GM18517 (cell line): Measurements from ENCODE around the gene IL11.

Experiments
- ATAC-seq: cut with Tn5 transposase; IDR thresholded peaks from one replicate; pipeline ENCODE4 v1.9.1; 2021; ENCODE audit warnings: mild to moderate bottlenecking, moderate library complexity; ENCODE audit not compliant: unreplicated experiment

IL11 gene

DNA sequence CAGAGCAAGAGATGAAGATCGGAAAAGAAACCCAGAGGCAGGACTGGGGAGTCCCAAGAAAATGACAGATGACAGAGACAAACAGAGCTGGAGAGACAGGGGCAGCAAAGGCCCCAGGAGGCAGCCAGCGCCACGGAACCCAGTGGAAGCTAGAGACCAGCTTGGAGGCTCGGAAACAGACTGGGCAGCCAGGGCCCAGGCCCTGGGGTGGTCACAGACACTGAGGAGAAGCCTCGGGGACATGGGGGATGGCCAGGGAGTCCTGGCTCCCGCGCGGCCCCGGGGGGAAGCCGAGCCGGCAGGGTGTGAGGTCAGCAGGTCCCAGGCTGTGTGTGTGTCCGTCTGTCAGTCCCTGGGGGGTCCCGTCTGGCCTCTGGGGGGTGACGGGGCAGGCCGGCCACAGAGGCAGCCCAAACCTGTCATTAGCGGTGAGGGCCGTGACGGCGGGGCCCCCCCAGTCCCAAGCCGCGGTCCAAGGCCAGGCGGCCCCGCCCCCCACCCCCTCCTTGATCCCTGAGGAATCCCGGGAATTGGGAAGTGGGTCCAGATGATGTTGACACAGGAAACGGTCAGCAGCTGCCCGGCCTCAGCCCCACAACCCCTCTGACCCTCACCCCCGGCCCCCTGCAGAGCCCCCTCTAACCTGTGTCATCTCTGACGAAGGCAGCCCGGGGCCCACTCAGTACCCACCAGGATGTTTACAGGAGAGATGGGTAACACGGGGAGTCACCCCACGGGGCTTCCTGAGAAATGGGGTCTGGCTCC is 3.9 kb upstream of the IL11 start:
- ATAC-seq = no peak

- no peak for ATAC-seq
Measured at GRCh38 chr19:55373306-55373992, 3.2 kb upstream of the IL11 start.

DNA sequence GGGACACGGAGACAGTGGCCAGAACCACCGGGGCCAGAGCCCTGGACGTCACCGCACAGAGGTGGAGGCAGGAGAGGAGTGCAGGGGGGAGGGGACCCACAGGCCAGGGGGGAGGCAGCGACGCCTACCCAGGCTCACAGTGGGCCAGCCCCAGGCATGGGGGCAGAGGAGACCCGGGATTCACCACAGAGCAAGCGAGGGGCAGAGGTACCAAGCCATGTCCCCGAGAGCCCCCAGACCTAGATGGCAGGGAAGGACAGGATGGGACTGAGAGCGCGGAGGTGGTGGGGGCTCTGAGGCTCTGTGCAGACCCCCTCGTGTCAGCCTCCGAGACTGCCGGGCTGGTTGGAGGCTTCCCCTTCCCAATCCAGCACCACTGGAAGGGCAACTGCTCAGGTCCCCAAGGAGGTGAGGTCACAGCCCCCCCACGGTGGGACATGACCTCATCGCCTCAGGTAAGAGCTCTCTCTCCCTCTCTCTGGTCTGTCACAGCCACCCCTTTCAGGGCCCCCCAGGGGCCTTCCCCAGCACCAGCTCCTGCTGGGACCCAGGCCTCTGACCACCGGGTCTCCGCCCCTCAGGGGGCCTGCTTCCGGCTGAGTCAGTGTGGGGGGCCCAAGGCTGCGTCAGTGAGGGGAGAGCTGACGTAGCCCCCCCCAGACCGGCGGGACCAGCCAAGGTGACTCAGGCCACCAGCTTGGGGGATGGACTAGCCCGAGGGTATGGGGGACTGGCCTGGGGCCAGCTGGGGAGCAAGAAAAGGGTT is 2.2 kb upstream of the IL11 start:
- no peak for ATAC-seq

- ATAC-seq = no peak
Measured at GRCh38 chr19:55369653-55370304, 484 bp downstream of the IL11 start.

DNA sequence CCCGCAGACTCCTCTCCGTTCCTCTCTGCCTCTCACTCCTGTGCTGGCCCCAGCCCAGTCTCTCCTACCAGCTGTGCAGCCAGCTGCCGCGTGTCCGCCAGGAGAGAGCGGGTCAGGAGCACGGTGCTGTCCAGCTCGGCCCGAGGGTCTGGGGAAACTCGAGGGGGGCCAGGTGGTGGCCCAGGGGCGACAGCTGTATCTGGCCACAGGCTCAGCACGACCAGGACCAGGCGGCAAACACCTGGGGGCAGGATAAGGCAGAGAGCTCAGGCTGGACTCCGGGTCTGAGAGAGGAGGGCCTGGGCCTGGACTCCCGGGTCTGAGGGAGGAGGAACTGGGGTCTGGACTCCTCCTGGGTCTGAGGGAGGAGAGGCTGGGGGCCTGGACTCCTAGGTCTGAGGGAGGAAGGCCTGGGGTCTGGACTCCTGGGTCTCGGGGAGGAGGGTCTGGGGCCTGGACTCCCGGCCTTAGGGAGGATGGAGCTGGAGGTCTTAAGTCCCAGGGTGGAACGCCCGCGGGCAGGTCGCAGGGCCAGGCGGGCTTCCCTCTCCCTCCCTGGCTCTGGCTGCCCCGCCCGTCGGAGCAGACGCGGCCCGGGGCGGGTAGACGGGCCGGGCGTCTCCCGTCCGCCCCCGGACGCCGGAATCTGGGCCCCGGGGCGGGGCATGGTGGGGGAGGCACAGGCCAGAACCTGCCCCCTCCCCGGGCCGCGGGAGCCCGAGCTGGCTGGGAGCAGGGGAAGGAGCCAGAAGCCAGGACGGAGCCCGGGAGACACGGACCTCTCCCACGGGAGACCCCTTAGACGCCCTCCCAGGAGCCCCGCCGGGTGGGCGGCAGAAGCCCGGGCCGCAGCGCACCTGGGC is 1.3 kb downstream of the IL11 start:
- ATAC-seq = no peak

GRCh38 chr19:55368106-55368505 is 2.2 kb downstream of the IL11 start:
- ATAC-seq = no peak

GRCh38 chr19:55366790-55367189 is 3.5 kb downstream of the IL11 start:
- ATAC-seq = no peak

GRCh38 chr19:55365964-55366363 is 4.3 kb downstream of the IL11 start:
- ATAC-seq = no peak

DNA sequence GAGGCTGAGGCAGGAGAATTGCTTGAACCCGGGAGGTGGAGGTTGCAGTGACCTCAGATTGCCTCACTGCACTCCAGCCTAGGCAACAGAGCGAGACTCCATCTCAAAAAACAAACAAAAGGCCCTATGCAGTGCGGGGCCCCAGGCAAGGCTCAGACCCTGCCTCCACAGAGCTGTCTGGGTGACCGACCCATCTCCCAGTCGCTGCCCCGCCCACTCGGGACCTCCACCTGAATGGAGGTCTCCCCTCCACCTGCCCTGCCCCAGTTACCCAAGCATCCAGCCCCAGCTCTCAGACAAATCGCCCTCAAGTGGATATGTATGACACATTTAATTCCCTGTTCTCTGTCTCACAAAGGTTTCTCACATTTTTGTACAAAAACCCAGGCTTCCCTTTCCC is 5.0 kb downstream of the IL11 start:
- ATAC-seq = no peak

DNA sequence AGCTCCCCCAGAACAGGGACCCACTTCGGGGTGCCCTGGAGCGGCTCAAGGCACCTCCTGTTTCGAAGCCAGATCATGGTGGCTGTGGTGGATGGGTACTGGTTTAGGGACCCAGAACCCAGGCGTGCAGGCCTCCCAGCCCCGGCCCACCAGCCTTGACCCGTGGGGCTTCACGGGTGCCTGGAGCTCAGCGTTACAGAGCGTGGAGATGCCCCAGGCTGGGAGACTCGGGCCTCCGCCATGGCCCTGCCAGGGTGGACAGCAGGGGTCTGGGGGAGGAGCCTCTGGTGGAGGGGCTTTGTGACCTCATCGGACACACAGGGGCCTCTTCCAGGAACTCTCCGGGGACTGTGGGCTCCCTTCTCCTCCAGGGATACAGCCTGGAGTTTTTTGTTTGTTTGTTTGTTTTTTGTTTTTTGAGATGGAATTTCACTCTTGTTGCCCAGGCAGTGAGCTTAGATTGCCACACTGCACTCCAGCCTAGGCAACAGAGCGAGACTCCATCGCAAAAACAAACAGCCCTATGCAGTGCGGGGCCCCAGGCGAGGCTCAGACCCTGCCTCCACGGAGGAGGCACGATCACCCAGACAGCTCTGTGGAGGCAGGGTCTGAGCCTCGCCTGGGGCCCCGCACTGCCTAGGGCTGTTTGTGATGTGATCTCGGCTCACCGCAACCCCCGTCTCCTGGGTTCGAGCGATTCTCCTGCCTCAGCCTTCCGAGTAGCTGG is 7.1 kb downstream of the IL11 start, which contains the start of gene GARIN5B:
GARIN5B (minus strand) TSS at position 271 of the 727 bp plus-strand sequence; CDS start at position 77, 194 bp downstream.
- no peak for ATAC-seq

- ATAC-seq = no peak
Measured at GRCh38 chr19:55362174-55362989, 7.9 kb downstream of the IL11 start.

GRCh38 chr19:55360902-55361301 is 9.4 kb downstream of the IL11 start:
- no peak for ATAC-seq

- no peak for ATAC-seq
Measured at GRCh38 chr19:55358943-55359908, 11.0 kb downstream of the IL11 start.

- ATAC-seq = no peak
Measured at GRCh38 chr19:55358493-55358892, 11.8 kb downstream of the IL11 start.

GRCh38 chr19:55355213-55355821 is 14.9 kb downstream of the IL11 start:
- no peak for ATAC-seq

GRCh38 chr19:55354698-55355212 is 15.5 kb downstream of the IL11 start, which contains the start of gene COX6B2:
COX6B2 (minus strand) TSS chr19:55354719; CDS start chr19:55354521, 198 bp downstream.
- no peak for ATAC-seq
